Heart left ventricle (tissue), 13 donors: ENCODE measurements around the gene AK3.

Source experiments
- POLR2A ChIP-seq, 2 donors: fragments of 450-650 bp; IDR thresholded peaks; one replicate each; pipeline ENCODE4 v1.6.1; 2017; ENCODE audit warnings: antibody characterized with exemption in 2 of 2, mild to moderate bottlenecking in 2 of 2, moderate library complexity in 2 of 2
- TF ChIP-seq, protein P1 (sequence below), 12 donors: fragments of 200-600 bp; sonication (generic) in 4 of 12; IDR thresholded peaks; one replicate each; pipeline versions ENCODE4 v1.5.0 to v1.8.0; 2018 to 2022; ENCODE audit warnings: antibody characterized with exemption in 12 of 12, mild to moderate bottlenecking in 5 of 12
- donor health status: ischemic (EF 13 %, LVEDD 7.1; RV severe dilation, severe dysfunction).
- donor health status: DM: no; HTN: yes; CAD: no.
- donor health status: DM: no; HTN: no; CAD: no.
- donor health status: ischemic (EF 25% LVEDD 6.9; RV normal size, moderate dysfunction).
- donor health status: ischemic (EF 25% LVEDD 5.7; RV mildly dilated, moderate dysfunction).
- donor health status: ischemic (EF 35%, LVEDD 5.7; RV mildly dilated, moderate dysfunction).
- donor health status: nonischemic (EF 11% LVEDD 7.7; RV severe dilation, severe dysfunction).
- donor health status: DM: yes; HTN: yes; CAD: no.
- donor health status: PGD.
- donor health status: ischemic (EF 29% LVEDD 5.4; RV normal size, mild dysfunction).
- donor health status: nonischemic (EF 23%, LVEDD 6.1; RV moderate dilation, normal function).

DNA sequence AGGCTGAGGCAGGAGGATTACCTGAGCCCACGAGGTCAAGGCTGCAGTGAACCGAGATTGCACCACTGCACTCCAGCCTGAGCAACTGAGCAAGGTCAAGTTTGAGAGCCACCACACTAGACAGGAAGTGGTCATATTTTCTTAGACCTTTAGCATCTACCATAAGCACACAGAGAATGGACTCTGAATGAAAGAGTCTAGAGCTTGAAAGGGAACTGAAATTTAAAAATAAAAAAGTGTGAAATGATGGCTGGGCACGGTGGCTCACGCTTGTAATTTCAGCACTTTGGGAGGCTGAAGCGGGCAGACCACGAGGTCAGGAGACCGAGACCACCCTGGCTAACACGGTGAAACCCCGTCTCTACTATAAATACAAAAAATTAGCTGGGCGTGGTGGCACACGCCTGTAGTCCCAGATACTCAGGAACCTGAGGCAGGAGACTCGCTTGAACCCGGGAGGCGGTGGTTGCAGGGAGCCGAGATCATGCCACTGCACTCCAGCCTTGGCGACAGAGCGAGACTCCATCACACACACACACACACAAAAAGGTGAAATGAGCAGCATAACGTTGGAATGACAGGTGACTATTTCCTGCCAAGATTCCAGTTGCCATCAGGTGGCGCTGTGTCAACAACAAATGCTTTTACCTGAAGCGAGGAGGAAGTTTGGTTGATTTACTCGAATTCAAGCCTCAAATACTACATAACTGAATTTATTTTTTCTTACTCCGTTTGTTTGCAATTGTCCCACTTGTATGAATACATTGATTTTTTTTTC lies 21.3 kb upstream of the AK3 start:
- TF ChIP-seq, protein P1, sequence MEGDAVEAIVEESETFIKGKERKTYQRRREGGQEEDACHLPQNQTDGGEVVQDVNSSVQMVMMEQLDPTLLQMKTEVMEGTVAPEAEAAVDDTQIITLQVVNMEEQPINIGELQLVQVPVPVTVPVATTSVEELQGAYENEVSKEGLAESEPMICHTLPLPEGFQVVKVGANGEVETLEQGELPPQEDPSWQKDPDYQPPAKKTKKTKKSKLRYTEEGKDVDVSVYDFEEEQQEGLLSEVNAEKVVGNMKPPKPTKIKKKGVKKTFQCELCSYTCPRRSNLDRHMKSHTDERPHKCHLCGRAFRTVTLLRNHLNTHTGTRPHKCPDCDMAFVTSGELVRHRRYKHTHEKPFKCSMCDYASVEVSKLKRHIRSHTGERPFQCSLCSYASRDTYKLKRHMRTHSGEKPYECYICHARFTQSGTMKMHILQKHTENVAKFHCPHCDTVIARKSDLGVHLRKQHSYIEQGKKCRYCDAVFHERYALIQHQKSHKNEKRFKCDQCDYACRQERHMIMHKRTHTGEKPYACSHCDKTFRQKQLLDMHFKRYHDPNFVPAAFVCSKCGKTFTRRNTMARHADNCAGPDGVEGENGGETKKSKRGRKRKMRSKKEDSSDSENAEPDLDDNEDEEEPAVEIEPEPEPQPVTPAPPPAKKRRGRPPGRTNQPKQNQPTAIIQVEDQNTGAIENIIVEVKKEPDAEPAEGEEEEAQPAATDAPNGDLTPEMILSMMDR (IDR thresholded peaks at IDR 0.05): peak; percentile 61 to 91 (median 81)
- no peak for TF ChIP-seq POLR2A (IDR thresholded peaks at IDR 0.05)
